Renal cortex interstitium (tissue), 11 donors: ENCODE measurements around the gene DHRSX. TPM values are rescaled to one million over a fixed set of nuclear protein-coding genes. Genes with fewer than 3 reads are reported as not detected.
A peak's percentile ranks its signal among the peaks of the same experiment; 100 is the strongest.
"Not testable (repeated sequence)": the region's sequence is repeated elsewhere in the genome, so short reads cannot be mapped to it uniquely, and the experiment has no call there.

Experiments used
- DNase-seq, 11 donors: peaks; one replicate each; pipeline ENCODE4 v3.0.0-alpha.2; 2013; ENCODE audit warnings: low read depth in 9 of 11, low spot score in 4 of 11; ENCODE audit errors: extremely low read depth in 1 of 11
- polyA plus RNA-seq, 3 donors: library from polyadenylated mRNA; unstranded; fragments of 120-200 nt; gene quantifications; one replicate each; pipeline ENCODE4 v1.2.1, GENCODE V29; 2013; ENCODE audit not compliant: insufficient read length in 3 of 3

The DHRSX gene
- polyA plus RNA-seq, 3 donors: 30.6 to 31.7 (median 31.2) TPM

DNA sequence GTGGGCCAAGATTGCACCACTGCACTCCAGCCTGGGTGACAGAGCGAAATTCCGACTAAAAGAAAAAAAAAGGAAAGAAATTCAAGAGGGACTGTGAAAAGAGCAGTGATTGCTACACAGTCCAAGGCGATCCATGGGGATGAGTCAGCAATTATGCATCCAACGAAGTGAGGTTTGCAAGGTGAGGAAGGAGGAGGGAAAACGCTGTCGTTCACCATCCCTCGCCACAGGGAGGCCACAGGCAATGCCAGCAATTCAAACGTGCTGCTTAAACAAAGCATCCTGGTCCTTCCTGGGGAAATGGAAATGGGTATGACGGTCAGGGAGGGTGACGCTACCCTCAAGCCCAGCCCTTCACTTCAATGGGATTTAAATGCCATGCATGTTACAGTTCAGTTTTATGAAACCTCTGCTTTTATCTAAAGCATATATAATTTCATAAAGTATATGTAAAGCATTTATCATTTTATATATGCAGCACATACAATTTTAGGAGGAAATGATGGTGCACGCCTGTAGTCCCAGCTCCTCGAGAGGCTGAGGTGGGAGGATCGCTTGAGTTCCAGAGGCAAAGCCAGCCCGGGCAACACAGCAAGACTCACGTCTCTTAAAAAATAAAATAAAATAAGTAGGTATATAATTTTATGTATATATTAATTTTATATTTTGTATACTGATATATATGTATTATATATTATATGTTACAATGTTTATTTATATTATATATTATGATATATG is 108.7 kb downstream of the DHRSX start:
- DNase-seq: no peak

DNA sequence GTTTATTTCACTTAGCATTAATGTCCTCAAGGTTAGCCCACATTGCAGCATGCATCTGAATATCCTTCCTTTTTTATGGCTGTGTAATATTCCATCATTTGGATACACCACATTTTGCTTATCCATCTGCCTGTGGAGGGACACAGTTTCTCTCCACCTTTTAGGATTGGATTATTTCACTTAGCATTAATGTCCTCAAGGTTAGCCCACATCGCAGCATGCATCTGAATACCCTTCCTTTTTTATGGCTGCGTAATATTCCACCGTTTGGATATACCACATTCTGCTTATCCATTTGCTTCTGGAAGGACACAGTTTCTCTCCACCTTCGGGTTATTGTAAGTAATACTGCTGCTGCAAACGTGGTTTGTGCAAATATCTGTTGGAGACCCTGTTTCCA is 110.0 kb downstream of the DHRSX start:
- no peak for DNase-seq

DNA sequence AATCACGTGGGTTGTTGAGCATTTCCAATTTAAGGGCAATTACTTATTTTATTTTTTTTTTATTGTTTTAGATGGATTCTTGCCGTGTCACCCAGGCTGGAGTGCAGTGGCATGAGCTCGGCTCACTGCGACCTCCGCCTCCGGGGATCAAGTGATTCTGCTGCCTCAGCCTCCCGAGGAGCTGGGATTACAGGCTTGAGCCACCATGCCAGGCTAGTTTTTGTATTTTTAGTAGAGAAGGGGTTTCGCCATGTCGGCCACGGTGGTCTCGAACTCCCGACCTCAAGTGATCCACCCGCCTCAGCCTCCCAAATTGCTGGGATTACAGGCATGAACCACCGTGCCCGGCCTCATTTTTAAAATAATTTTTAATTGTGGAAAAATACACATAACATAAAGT is 111.0 kb downstream of the DHRSX start:
- DNase-seq: not testable (repeated sequence)

DNA sequence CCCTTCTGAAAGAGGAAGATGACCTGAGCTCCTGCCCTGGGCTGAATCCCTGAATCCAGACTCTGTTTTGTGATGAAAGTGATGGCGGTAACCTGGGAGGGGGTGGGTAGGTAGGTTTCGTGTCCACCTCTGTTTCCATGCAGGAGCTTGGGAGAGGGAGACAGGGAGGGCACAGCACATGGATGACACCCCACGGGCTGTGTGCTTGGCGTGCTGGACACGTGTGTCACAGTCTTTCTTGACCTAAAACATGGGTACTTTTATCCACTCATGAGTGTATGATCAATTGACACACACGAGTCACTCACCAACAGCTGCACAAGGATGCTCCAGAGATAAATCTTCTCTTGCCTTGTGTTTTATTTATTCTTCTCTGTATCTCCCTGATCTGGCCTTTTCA is 111.5 kb downstream of the DHRSX start:
- no peak for DNase-seq

DNA sequence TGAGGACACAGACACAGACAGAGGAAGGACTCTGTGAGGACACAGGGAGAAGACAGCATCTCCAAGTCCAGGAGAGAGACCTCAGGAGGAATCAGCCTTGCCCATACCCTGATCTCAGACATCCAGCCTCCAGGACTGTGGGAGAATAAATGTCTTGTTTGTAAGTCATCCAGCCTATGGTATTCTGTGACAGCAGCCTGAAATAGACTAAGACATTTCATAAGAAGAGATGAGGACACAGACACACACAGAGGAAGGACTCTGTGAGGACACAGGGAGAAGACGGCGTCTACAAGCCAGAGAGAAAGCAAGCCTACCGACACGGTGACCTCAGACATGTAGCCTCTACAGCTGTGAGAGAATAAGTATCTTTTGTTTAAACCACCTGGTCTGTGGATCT is 112.1 kb downstream of the DHRSX start:
- DNase-seq: no peak

DNA sequence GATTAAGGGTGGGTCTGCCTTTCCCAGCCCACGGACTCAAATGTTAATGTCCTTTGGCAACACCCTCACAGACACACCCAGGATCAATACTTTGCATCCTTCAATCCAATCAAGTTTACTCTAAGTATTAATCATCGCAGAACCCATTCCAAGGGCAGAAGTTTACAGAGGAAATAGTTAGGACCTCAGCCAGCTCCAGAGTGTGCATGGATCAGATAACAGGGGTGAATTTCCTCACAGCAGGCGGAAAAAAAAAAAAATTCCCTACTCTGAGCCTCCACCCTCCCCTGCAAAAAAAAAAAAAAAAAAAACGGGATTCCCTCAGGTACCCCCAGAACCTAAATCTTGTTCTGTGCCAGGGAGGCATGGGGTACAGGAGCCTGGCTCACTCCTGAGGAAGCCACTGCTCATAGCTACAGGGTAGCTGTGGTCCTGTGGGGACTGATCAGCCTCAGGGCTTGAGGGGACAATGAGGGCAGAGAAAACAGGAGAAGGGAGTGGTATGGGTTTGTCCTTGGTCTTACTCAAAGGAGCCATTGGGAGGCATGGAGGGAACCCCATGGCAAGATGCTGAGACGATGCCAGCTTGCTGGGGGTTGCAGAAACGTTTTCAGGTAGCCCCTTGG is 113.0 kb downstream of the DHRSX start:
- no peak for DNase-seq

DNA sequence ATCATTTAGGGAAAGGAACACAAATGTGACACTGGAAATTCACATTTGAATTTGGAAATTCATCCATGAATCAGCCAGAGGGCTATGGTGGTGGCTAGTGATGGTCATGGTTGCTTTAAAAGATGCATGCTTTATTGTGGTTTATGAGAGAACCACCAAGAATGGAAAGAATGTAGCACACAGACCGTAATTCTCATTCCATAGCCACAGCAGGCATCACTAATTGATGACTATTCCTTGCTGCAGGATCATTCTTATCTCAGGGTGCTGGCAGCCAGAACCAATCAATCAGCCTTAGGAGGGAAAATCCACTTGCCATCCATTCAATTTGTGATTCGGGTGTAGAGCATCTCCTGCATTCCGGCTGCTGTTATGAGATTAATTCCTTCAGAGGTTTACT is 115.6 kb downstream of the DHRSX start:
- DNase-seq: no peak

DNA sequence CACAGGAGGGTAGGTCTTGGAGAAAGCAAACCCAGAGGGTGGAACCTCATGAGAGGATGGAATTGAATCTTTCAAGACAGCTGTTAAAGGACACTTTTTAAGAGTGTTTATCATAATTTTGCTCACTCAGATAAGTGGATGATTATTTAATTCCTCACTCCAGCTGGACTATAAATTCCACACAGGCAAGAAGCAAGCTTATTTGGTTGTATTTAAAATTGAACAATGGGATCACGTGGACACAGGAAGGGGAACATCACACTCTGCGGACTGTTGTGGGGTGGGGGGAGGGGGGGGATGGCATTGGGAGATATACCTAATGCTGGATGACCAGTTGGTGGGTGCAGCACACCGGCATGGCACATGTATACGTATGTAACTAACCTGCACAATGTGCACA is 116.3 kb downstream of the DHRSX start:
- DNase-seq: no peak

DNA sequence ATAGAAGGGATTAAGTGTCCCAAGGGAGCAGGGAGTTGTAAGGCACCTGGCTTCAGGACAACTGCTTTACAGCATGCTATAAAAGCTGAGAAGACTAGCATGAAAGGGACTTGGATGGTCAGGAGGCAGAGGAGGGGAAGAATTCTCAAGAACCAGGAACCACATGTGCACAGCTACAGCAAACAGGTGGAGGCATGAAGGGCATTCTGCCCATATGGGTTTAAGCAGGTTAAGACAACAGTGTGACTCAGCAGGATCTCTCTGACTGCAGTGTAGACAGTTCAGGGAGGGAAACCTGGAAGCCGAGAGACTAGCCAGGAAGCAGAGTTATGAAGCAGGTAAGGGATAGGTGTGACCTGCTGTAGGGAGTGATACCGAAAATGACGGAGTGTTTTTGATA is 117.0 kb downstream of the DHRSX start:
- DNase-seq: no peak

DNA sequence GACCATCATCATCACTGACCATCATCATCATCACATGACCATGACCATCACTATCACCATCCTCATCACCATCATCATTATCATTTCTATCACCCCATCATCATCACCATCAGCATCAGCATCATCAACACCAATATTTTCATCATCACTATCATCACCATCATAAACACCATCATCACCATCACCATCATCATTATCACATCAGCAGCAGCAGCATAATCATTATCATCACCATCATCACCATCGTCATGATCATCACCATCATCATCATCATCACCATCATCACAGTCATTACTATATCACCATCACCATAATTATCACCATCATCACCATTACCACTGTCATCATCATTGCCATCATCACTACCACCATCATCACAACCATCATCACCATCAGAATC is 117.6 kb downstream of the DHRSX start:
- DNase-seq: no peak

DNA sequence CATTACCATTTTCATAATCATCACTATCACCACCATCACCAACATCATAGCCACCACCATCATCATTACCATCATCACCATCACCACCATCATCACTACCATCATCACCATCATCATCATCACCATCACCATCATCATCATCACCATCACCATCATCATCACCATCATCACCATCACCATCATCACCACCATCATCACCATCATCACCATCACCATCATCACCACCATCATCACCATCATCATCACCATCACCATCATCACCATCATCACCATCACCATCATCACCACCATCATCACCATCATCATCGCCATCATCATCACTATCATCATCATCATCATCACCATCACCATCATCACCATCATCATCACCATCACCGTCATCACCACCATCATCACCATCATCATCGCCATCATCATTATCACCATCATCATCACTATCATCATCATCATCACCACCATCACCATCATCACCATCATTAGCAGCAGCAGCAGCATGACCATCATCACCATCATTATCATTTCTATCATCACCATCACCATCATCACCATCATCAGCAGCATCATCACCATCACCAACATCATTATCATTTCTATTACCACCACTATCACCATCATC is 118.2 kb downstream of the DHRSX start:
- DNase-seq: not testable (repeated sequence)

DNA sequence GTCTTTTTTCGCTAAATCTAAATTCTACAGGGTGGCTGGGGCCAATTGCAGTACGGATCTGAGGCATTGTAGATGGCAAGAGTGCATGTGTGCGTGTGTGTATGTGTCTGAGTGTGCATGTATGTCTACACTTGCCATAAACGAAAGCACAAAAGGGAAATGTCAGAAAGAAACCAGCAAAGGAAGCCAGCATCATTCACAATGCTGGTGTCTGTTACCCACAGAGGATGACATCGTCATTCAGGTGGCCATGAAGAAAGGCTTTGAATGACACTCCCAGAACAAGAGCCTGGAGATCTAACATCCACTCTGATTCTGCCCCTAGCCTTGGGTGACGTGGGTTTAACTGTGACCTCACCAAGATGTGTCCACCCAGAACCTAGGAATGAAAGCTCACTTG is 124.6 kb downstream of the DHRSX start:
- DNase-seq: no peak

DNA sequence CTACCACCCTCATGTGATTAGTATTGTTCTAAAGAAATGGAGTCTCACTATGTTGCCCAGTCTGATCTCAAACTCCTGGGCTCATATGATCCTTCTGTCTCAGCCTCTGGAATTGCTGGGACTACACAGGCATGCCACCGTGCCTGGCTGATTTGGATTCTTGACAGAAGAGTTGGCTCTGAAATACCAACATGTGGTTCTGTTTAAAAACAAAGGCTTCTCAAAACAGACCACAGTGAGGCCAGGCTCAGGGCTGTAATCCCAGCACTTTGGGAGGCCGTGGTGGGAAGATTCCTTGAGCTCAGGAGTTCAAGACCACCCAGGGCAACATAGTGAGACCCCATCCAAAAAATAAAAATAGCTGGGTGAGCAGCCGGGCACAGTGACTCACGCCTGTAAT is 126.7 kb downstream of the DHRSX start:
- no peak for DNase-seq

DNA sequence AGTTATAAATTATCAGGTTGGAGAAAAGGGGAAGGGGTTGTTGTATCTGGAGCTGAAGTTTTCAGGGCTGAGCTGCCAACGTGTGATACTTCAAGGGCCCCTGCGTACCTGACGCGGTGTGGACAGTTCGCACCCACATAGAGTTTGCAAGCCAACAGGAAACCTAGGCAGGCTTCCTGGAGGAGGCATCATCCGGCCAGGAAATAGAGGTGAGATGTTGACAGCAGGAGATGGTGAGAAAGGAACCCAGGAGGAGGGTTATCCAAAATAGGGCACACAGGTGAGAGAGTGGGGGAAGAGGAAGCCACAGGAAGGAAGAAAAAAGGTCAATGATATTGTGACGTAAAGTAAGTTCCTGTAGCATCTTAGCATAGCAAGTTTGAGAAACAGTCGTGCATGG is 127.2 kb downstream of the DHRSX start:
- DNase-seq: no peak

DNA sequence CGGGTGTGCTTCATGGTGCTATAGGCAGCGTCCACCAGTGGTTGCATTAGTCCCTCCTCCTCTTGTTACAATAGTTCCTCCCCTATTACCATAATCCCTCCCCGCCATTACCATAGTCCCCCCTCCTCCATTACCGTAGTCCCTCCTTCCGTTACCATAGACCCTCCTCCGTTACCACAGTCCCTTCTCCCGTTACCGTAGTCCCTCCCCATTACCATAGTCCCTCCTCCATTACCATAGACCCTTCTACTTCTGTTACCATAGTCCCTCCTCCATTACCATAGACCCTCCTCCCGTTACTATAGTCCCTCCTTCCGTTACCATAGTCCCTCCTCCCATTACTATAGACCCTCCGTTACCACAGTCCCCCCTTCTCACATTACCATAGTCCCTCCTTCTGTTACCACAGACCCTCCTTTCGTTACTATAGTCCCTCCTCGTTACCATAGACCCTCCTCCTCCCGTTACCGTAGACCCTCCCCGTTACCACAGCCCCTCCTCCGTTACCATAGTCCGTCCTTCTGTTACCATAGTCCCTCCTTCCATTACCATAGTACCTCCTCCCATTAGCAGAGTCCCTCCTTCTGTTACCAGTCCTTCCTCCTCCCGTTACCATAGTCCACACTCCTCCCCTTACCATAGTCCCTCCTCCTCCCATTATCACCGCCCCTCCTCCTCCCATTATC is 129.6 kb downstream of the DHRSX start:
- peak in 3 of 11 donors; percentile 5 to 55 (median 18) for DNase-seq

DNA sequence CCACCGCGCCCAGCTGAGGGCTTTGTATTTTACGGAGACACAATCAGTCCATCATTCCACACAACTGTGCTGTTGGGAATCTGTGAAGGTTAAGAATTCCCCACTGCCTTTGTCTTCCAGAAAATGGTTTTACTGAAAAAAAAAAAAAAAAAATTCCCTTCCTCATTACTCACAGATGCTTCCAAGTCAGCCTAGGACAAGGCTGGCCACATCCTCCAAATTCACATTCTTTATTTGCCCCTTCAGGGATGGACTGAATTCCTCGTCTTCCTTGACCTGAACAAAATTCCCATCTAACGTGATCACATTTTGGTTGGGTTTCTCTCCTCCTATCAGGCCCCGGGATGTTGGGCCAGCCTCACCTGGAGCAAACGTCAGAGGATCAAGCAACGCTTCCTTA is 130.3 kb downstream of the DHRSX start:
- DNase-seq: no peak

DNA sequence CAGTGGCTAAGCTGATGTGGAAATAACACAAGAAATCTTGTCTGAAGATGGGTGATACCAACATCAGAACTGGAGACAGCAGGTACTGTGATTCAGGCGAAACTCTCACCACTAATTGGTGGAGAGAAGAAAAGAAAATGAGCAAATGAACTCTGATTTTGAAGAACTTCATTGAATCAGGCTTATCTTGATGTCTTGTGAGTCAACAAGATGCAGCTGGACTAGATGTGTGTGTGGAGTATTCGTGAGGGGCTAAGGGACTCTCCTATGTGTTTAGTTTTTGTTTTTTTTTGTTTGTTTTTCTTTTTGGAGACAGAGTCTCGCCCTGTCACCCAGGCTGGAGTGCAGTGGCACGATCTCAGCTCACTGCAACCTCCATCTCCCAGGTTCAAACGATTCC is 131.6 kb downstream of the DHRSX start:
- DNase-seq: no peak

DNA sequence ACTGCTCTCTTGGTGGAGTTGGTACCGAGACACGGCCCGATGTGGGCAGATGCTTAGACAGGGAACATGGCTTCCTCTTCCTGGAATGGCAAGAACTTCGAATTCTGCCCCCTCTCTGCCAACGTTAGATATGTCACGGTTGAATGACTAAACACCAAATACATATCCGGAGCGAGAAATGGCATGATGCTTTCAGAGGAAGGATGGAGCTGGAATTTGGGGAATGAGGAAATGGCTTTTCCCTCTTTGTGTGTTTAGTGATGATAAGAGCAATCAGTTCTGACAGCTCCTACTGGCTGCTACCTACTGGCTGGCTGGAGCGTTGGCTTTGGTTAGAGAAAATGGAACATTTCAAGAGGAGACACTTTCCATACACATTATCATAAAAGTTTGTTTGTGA is 140.0 kb downstream of the DHRSX start:
- no peak for DNase-seq

DNA sequence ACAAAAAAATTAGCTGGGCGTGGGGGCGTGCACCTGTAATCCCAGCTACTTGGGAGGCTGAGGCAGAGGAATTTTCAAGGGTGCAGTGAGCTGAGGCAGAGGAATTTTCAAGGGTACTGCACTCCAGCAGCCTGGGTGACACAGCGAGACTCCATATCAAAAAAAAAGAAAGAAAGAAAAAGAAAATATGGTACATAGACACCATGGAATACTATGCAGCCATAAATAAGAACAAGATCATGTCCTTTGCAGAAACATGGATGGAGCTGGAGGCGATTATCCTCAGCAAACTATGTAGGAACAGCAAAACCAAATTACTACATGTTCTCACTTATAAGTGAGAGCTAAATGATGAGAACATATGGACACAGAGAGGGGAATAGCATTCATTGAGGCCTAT is 141.3 kb downstream of the DHRSX start:
- DNase-seq: not testable (repeated sequence)
